GM21447 (cell line): ENCODE measurements around the gene GHRHR.

ENCODE experiments used
- ATAC-seq: cut with Tn5 transposase; IDR thresholded peaks from one replicate; pipeline ENCODE4 v1.9.1; 2021; ENCODE audit not compliant: unreplicated experiment

GHRHR gene

DNA sequence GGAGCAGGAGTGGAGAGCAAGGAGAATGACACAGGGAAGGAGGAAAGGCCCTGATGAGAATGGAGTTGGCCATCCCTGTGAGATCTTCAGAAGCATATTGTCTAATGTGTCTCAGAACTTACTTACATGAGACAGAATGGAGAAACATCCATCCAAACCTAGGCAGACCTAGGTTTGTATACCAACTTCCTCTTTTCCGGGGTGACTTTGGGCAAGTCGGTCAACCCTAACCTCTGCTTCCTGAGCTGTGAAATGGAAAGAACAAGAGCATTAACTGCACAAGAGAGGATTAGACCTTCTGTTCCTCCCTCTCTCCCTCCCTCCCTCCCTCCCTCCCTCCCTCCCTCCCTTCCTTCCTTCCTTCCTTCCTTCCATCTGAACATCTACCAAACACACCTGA lies 4.5 kb downstream of the GHRHR start:
- peak; percentile 50 for ATAC-seq

DNA sequence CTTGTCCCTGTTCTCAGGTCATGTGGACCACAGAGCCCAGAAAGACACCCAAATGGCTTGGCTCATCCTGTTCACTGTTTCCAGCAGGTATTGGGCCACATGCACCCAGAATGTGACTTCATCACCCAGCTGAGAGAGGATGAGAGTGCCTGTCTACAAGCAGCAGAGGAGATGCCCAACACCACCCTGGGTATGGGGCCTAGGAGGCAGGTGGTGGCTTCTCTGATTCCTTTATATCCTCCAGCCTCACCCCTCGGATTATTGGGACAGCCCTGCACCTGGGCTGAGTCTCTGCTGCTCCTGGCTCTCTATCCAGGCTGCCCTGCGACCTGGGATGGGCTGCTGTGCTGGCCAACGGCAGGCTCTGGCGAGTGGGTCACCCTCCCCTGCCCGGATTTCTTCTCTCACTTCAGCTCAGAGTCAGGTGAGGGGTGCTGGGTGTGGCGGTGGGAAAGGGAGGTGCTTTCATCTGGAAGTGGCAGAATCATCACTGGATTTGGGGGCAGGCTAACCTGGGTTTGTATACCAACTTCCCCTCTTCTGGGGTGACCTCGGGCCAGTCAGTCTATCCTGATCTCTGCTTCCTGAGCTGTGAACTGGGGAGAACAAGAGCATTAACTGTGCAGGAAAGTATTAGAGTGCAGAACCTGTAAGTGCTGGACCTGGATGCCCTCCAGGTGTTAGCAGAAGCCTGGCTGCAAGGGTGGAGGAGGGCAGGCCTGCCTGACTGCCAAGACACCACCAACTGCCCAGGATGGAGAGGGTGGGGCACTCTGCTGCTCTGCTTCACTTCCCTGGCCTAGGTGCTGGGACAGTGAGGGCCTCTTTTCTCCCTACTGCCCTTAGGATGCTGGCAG lies 5.2 kb downstream of the GHRHR start:
- peak; percentile 16 for ATAC-seq

- ATAC-seq = no peak
These were observed 5.8 kb downstream of the GHRHR start for GRCh38 chr7:30969604-30969970.

- ATAC-seq = no peak
These were observed 6.3 kb downstream of the GHRHR start for GRCh38 chr7:30970074-30970473.

GRCh38 chr7:30970594-30971094 lies 6.9 kb downstream of the GHRHR start:
- no peak for ATAC-seq

DNA sequence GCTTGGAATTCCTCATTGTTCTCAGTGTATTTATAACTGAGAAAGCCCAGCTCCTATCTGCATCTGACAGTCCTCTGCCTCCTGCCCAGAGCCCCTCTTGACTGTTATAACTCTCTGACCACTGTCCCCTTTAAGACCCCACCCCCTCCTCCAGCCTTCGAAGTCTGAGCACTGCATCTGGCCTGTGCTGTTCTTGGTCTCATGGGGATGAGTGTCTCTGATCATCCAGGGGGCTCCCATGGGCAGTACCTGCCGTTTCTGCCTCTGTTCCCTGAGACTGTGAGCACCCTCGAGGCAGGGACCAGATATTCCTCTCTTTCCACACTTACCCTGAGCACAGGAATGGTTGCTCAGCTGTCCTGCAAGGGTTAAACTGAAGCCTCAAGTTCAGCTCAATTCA lies 7.7 kb downstream of the GHRHR start:
- ATAC-seq = no peak

DNA sequence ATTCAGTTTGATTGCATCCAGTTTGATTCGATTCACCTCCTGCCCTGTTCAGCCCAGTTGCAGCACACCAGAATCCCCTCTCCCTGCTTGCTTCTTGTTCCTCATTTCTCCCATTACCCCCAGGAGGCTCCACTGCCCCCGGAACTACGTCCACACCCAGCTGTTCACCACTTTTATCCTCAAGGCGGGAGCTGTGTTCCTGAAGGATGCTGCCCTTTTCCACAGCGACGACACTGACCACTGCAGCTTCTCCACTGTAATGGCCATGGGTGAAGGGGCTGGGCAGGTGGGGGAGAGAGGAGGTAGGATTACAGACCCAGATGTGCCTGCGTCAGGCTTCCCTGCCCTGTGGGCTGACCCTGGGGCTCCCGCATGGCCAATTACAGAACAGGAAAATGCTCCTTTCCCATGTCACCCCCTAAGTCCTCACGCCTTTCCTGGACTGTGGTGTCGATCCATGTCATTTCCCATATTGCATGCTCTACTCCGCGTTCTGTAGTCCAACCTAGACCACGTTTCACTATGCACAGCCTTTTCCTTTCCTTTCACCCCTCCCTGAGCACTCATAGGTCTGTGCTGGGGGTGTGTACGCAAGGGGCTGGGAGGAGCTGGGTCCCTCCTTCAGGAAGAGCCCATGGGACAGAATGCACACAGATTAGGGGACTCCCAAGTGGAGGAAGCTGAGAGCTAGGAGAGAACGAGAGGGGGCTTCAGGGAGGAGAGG lies 8.2 kb downstream of the GHRHR start:
- no peak for ATAC-seq

DNA sequence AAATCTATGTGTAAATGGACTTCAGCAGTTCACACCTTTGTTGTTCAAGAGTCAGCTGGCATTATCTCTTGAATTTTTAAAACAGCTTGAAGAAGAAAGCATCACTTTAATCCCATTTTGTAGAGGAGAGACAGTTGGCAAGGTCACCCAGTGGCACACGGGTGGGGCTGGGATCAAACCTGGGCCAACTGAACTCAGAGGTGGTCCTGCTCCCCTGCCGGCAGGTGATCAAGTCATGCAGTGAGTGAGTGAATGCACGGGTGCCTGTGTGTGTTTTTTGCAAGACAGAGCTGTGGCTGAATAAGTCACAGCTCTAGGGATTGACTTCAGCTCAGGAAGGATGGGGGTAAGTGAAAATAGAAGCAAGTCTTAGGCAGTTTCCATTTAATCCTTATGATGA lies 9.5 kb downstream of the GHRHR start:
- ATAC-seq = no peak

- no peak for ATAC-seq
These were observed 10.2 kb downstream of the GHRHR start for GRCh38 chr7:30973791-30974604.

DNA sequence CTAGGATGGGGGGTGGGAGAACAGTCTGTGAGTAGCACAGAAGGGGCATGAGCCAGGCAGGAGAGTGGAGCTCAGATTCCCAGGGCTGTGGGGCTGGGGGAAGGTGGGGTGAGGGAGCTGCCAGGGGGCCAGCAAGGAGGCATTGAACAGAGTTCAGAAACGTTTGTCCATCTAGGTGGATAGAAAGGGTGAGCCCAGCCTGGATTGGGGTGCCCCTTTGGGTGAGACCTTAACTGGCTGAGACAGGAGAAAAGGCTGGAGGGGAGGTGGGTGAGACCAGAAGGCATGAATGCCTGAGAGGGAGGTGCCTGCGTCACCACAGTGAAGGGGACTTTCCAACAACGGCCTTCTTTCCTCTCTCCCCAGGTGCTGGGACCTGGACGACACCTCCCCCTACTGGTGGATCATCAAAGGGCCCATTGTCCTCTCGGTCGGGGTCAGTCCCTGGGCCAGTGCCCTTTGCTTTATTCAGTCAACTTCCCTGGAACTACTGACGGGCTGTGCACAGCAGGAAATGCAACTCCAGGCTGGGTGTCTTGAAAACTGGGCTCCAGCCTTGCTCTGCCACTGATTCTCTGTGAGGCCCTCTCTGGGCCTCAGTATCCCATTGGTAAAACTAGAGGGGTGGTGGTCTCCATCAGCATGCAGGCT lies 11.0 kb downstream of the GHRHR start:
- ATAC-seq = peak; percentile 97

DNA sequence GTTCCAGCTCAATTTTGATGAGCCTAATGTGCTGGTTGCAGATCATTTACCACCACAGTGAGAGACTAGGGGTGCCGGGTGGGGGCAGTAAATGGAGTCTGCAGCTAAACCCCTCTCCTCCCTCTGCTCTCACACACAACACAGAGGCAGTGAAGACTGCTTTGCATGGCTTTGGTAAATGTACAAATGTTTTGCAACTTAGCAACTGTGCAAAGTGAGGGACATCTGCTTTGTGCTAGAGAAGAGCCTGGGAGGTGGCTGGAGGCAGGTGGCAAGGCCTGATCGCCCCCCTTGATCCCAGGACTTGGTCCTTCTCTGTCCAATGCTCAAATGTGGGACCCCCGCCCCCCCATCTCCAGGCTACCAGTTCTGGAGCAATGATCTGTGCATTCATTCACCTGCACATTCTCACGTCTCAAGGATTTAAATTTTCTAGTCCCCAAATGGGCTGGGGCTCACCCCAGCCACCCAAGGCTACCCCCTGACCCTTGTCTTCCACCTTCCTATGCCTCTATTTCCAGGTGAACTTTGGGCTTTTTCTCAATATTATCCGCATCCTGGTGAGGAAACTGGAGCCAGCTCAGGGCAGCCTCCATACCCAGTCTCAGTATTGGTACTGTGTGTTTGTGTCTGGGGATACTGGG lies 11.6 kb downstream of the GHRHR start:
- ATAC-seq = no peak

DNA sequence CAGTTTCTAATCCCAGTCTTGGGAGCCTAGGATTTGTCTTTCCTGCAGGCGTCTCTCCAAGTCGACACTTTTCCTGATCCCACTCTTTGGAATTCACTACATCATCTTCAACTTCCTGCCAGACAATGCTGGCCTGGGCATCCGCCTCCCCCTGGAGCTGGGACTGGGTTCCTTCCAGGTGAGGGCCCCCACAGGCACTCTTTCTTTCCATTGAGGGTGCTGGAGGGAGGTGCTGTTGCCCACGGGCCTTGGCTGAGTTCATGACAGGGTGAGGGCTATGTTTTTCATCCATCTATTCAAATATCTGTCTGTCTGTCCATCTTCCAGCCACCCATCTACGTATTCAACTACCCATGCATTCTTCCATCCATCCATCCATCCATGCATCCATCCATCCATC lies 12.6 kb downstream of the GHRHR start:
- no peak for ATAC-seq

DNA sequence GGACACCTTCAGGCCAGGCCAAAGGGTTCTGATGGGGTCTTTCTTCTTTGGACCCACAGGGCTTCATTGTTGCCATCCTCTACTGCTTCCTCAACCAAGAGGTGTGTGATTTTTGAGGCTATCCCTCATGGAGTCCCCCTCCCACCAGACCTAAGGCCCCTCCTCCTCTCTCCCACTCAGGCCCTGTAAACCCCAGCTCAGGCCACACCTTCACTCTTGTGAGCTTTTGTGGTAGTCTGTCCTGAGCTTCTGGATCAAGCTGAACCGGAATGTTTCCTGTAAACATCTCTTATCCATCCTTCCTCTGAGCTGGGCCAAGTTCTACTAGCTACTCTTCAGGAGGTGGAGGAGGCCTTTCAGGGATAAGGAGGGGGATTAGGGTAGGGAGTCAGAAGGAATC lies 13.5 kb downstream of the GHRHR start:
- no peak for ATAC-seq

GRCh38 chr7:30977896-30978564 lies 14.3 kb downstream of the GHRHR start:
- no peak for ATAC-seq

- ATAC-seq = no peak
These were observed 15.3 kb downstream of the GHRHR start for GRCh38 chr7:30979027-30979426.

- no peak for ATAC-seq
These were observed 16.4 kb downstream of the GHRHR start for GRCh38 chr7:30980194-30980593.

DNA sequence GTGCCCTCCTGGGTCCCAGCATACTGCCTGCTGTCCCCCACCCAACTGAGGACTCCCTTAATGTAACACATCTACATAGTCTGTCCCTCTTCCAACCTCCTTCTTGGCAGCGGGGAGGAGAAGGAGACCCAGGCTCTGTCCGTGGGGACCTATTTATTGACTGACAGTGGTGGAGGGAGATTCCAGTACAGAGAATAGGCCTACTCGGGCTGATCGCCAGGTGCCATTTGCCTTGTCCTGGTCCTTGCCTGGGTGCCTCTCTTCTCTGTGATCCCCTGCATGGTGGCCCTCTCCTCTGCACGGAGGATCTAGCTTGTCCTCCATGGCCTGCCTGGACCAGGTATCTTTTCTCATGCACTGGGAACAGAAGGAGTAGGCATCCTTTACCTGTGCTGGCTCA lies 17.0 kb downstream of the GHRHR start:
- no peak for ATAC-seq

- peak; percentile 90 for ATAC-seq
These were observed 19.5 kb downstream of the GHRHR start for GRCh38 chr7:30983042-30983913.

DNA sequence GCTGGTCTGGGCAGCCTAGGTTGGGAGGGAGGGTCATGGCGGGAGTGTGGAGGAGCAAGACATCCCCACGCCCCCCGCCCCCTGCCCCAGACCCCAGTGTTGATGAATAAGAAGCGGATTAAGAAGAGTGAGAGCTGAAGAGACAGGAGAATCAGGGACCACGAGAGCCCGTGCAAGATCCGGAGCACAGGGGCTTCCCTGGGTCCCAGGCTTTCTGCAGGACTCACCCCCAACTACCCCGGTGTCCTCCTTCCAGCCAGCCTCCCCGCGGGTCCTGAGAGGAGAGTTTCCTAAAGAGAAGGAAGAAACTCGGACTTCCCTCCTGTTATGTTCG lies 20.1 kb downstream of the GHRHR start:
- ATAC-seq = no peak
